T-helper 1 cell treated with Interleukin-12 subunit alpha and Interleukin-12 subunit beta and Interleukin-4 antibody, amounts not matched to agents 30 μg/mL and 1 μg/mL, for 36 hours (primary cell): ENCODE data around the gene EDAR.
A peak's percentile ranks its signal among the peaks of the same experiment; 100 is the strongest.

ENCODE experiments used
- H3K27ac Mint-ChIP-seq: one replicate; pipeline ENCODE4 v1.8.0; 2021; ENCODE audit warnings: mild to moderate bottlenecking, mixed read lengths
- H3K27me3 Mint-ChIP-seq: one replicate; pipeline ENCODE4 v1.8.0; 2021; ENCODE audit warnings: low read depth, mixed read lengths
- H3K36me3 Mint-ChIP-seq: one replicate; pipeline ENCODE4 v1.8.0; 2021; ENCODE audit warnings: low read depth, mixed read lengths
- H3K4me1 Mint-ChIP-seq: one replicate; pipeline ENCODE4 v1.8.0; 2021; ENCODE audit warnings: low read depth, mixed read lengths
- H3K4me3 Mint-ChIP-seq: one replicate; pipeline ENCODE4 v1.8.0; 2021; ENCODE audit warnings: mild to moderate bottlenecking, moderate library complexity, mixed read lengths
- H3K9me3 Mint-ChIP-seq: one replicate; pipeline ENCODE4 v1.8.0; 2021; ENCODE audit warnings: mixed read lengths

The EDAR gene

GRCh38 chr2:108944601-108945331 is 44.3 kb downstream of the EDAR start:
- peaks cover 7% of the 10 kb centered on the region for H3K36me3 Mint-ChIP-seq
- no peak overlapping the region for H3K4me3 Mint-ChIP-seq
- no peaks in the 10 kb centered on the region for H3K27me3 Mint-ChIP-seq
- H3K9me3 Mint-ChIP-seq = peaks cover 29% of the 10 kb centered on the region
- H3K27ac Mint-ChIP-seq = no peak overlapping the region
- H3K4me1 Mint-ChIP-seq = no peaks in the 10 kb centered on the region

DNA sequence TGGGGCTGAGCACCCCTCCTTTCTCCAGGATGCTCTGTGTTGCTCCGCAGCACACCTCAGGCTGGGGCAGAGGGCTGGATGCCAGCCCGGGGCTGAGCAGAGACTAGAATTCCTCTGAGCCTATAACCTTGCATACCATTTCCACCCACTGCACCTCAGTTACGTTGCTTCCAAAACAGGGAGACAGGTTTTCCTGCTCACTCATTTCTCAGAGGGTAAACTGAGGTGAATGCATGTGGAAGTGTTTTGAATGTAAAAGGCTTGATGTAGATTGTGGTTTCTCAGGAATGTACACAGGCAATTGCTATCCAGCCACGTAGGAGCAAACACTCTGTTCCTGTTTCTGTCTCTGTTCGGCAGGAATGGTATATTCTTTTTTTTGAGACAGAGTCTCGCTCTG is 45.3 kb downstream of the EDAR start:
- H3K27ac Mint-ChIP-seq = no peak overlapping the region
- H3K27me3 Mint-ChIP-seq = no peaks in the 10 kb centered on the region
- H3K9me3 Mint-ChIP-seq = peaks cover 29% of the 10 kb centered on the region
- no peak overlapping the region for H3K4me3 Mint-ChIP-seq
- no peaks in the 10 kb centered on the region for H3K4me1 Mint-ChIP-seq
- peaks cover 7% of the 10 kb centered on the region for H3K36me3 Mint-ChIP-seq

GRCh38 chr2:108942888-108943287 is 46.1 kb downstream of the EDAR start:
- no peak overlapping the region for H3K27ac Mint-ChIP-seq
- peaks cover 22% of the 10 kb centered on the region for H3K9me3 Mint-ChIP-seq
- peaks cover 2% of the 10 kb centered on the region for H3K36me3 Mint-ChIP-seq
- no peaks in the 10 kb centered on the region for H3K27me3 Mint-ChIP-seq
- H3K4me3 Mint-ChIP-seq = no peak overlapping the region
- H3K4me1 Mint-ChIP-seq = peaks cover 4% of the 10 kb centered on the region

DNA sequence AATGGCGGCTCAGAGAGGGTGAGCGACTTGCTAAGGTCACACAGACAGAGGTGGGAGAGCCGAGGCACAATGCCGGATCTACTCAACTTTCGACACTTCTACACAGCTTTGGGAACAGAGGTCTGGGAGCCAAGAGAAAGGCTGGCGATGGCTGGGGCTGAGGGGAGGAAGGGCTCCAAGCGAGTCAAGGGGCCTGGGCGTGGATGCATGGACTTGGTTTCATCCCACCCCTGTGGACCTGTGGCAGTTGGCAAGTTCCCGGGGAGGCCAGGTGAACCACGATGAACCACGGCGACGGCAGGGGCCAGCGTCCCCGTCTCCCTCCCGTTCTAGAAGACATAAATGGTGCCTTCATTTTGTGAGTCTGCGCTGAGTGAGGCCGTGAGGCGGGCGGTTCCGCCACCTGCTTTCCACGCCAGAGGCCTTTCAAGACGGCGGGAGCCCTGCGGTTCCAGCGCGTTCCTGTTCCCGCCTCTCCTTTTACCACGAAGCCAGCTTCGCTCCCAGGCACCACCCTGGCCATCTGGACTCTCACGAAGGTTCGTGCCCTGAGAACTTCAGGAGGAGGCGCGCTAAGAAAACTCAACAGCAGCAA is 46.7 kb downstream of the EDAR start:
- Mint-ChIP-seq H3K27ac (no peak overlapping the region), H3K4me1 (peaks cover 8% of the 10 kb centered on the region)

DNA sequence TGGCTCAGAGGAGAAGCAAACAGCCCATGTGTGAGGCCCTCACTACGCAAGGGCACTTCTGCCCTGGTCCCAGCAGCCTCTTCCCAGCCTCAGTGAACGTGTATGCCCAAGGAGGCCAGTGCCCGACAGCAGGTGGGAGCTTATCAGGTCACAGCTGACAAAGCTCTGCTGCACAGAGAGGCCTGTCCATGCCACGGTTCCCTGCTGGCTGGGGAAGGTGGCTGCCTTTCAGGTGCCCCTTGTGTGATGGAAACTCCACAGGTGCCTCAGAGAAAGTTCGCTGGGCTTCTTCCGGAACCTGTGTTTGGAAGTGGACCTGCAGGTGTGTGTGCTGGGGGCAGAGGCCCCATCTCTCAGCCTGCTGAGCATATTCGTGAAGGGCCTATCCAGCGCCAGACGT is 47.3 kb downstream of the EDAR start:
- Mint-ChIP-seq H3K4me1 (peaks cover 9% of the 10 kb centered on the region), H3K27ac (no peak overlapping the region), H3K9me3 (peaks cover 14% of the 10 kb centered on the region)

More for the DNA sequence above, 46.7 kb downstream of the EDAR start:
- Mint-ChIP-seq H3K27me3 (no peaks in the 10 kb centered on the region), H3K9me3 (peaks cover 19% of the 10 kb centered on the region), H3K4me3 (no peak overlapping the region), H3K36me3 (peaks cover 2% of the 10 kb centered on the region)

GRCh38 chr2:108941161-108941665 is 47.8 kb downstream of the EDAR start:
- H3K27ac Mint-ChIP-seq = no peak overlapping the region
- peaks cover 8% of the 10 kb centered on the region for H3K9me3 Mint-ChIP-seq
- peaks cover 9% of the 10 kb centered on the region for H3K4me1 Mint-ChIP-seq
- no peak overlapping the region for H3K4me3 Mint-ChIP-seq
- H3K36me3 Mint-ChIP-seq = no peaks in the 10 kb centered on the region
- no peaks in the 10 kb centered on the region for H3K27me3 Mint-ChIP-seq

More for the DNA sequence above, 47.3 kb downstream of the EDAR start:
- Mint-ChIP-seq H3K4me3 (no peak overlapping the region), H3K36me3 (peaks cover 2% of the 10 kb centered on the region), H3K27me3 (no peaks in the 10 kb centered on the region)

DNA sequence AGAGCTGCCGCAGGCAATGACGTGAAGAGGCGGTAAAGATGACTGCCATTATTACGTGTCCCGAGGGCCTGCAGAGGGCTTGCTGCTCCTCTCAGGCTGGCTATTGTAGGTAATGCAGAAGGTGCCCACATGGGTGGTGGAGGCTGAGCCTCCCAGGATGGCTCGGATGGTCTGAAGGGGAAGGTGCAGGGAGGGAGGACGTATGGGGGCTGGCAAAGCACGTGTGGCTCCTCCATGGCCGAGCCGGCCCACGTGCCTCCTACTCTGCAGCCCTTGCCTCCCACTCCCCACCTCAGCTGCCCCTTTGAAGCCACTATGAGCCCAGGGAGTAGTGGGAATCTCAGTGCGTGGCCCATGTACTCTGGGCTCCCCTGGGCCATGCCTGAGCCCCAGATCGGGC is 48.9 kb downstream of the EDAR start:
- H3K27ac Mint-ChIP-seq = no peak overlapping the region
- H3K36me3 Mint-ChIP-seq = no peaks in the 10 kb centered on the region

DNA sequence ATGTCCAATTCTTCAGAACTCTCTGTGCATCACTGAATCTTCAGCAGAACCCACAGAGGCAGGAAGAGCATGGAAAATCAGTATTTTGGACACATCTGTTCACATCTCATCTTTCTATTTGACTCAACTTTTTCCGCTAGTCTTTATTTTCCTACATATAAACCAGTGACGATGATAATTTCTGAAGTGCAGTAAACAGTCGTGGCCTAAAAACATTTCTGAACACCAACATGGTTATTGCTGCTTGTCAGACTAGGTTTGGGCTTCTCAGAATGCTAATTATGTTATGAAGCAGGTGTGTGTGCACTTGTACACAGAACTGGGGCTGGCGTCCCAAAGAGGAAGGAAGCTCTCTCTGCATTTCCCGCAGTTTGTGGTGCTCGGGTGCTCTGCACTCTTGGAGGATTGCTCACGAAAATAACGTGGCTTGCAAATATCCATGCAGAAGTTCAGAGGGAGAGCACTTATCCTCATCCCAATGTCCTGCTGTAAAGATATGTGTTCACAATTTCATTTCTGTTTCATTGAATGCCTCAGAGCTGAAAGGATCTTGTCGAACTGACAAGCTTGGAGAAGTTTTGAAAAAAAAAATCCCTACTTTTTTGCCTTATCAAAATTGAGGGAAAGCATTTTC is 50.8 kb downstream of the EDAR start:
- no peaks in the 10 kb centered on the region for H3K36me3 Mint-ChIP-seq
- H3K4me3 Mint-ChIP-seq = no peak overlapping the region
- H3K27me3 Mint-ChIP-seq = no peaks in the 10 kb centered on the region
- peak overlapping the region; percentile 33 for H3K27ac Mint-ChIP-seq
- no peaks in the 10 kb centered on the region for H3K9me3 Mint-ChIP-seq
- peaks cover 9% of the 10 kb centered on the region for H3K4me1 Mint-ChIP-seq

More for the DNA sequence above, 48.9 kb downstream of the EDAR start:
- H3K4me3 Mint-ChIP-seq = no peak overlapping the region
- H3K9me3 Mint-ChIP-seq = no peaks in the 10 kb centered on the region
- peaks cover 9% of the 10 kb centered on the region for H3K4me1 Mint-ChIP-seq
- H3K27me3 Mint-ChIP-seq = no peaks in the 10 kb centered on the region

DNA sequence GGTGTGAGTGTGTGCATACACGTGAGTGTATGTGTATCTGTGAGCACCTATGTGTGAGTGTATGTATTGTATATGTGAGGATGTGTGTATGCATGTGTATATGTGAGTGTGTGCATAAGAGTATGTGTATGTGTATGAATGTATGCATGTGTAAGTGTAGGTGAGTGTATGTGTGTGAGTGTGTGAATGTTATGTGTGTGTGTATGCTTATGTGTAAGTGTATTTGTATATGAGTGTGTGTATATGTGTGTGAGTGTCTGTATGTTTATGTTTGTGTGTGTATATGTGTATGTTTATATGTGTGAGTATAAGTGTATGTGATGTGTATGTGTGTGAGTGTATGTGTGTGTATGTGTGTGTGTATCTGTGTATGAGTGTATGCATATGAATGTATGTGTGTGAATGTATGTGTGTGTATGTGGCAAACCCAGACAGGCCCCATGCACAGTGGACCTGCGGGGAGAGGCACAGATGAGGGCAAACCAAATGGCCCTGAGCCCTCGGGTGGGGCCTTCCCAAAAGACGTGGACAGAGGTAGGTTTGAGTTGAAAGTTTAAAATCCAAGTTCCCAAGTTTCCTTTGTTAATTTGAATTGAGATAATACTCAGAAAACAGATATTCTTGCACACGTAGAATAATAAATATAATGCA is 51.5 kb downstream of the EDAR start:
- H3K4me1 Mint-ChIP-seq = peaks cover 9% of the 10 kb centered on the region
- H3K27ac Mint-ChIP-seq = no peak overlapping the region
- no peak overlapping the region for H3K4me3 Mint-ChIP-seq
- H3K9me3 Mint-ChIP-seq = no peaks in the 10 kb centered on the region
- H3K27me3 Mint-ChIP-seq = no peaks in the 10 kb centered on the region
- no peaks in the 10 kb centered on the region for H3K36me3 Mint-ChIP-seq

GRCh38 chr2:108936866-108937265 is 52.2 kb downstream of the EDAR start:
- peaks cover 9% of the 10 kb centered on the region for H3K4me1 Mint-ChIP-seq
- no peaks in the 10 kb centered on the region for H3K36me3 Mint-ChIP-seq
- no peaks in the 10 kb centered on the region for H3K27me3 Mint-ChIP-seq
- no peak overlapping the region for H3K4me3 Mint-ChIP-seq
- H3K9me3 Mint-ChIP-seq = no peaks in the 10 kb centered on the region
- H3K27ac Mint-ChIP-seq = no peak overlapping the region

- no peaks in the 10 kb centered on the region for H3K9me3 Mint-ChIP-seq
- H3K36me3 Mint-ChIP-seq = no peaks in the 10 kb centered on the region
- H3K4me1 Mint-ChIP-seq = peaks cover 9% of the 10 kb centered on the region
Observed at GRCh38 chr2:108936076-108936864, 52.8 kb downstream of the EDAR start.

GRCh38 chr2:108935271-108935741 is 53.7 kb downstream of the EDAR start:
- Mint-ChIP-seq H3K4me3 (no peak overlapping the region), H3K4me1 (peaks cover 9% of the 10 kb centered on the region), H3K36me3 (no peaks in the 10 kb centered on the region), H3K27ac (no peak overlapping the region), H3K9me3 (no peaks in the 10 kb centered on the region), H3K27me3 (no peaks in the 10 kb centered on the region)

More at GRCh38 chr2:108936076-108936864, 52.8 kb downstream of the EDAR start:
- Mint-ChIP-seq H3K4me3 (no peak overlapping the region), H3K27me3 (no peaks in the 10 kb centered on the region), H3K27ac (no peak overlapping the region)

DNA sequence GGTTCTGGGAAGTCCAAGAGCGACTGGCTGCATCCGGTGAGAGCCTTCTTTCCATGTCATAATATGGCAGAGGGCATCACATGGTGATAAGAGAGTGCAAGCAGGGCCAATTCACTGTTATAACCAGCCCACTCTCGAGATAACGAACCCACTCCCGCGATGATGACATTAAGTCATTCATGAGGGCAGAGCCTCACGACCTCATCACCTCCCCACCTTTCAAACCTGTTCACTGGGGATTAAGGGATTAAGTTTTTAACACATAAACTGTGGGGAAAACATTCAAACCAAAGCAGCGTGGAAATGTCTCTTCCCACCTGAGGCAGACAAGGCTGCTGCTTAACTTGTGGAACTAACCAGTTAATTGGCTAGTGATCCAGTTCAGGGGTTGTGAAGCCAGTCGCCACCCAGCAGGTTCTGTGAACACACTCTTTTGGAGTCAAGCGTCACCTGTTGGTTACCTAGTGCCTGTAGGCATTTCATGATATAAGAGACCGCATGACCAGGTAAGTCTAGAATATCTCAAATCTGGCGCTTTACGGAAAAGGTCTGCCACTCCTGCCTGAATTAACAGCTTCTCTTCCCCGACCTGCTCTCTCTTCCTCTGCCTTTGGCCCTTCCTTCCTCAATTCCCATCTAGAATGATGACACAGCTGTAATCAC is 54.3 kb downstream of the EDAR start:
- no peaks in the 10 kb centered on the region for H3K27me3 Mint-ChIP-seq
- H3K27ac Mint-ChIP-seq = no peak overlapping the region
- no peaks in the 10 kb centered on the region for H3K9me3 Mint-ChIP-seq
- H3K4me1 Mint-ChIP-seq = peaks cover 9% of the 10 kb centered on the region
- no peak overlapping the region for H3K4me3 Mint-ChIP-seq
- H3K36me3 Mint-ChIP-seq = no peaks in the 10 kb centered on the region
